ENCODE results near the gene HRC.
"Not testable (repeated sequence)": the region's sequence is repeated elsewhere in the genome, so short reads cannot be mapped to it uniquely, and the experiment has no call there.

Gene HRC

GRCh38 chr19:49157445-49158224 lies 2.4 kb upstream of the HRC start, which contains the start of gene TRPM4:
Gene TRPM4, plus strand, starts transcription at chr19:49157792. Its CDS starts 75 bp downstream, at chr19:49157867.
- DNase-seq, result peak in 1 of 2 experiments; percentile 49

GRCh38 chr19:49155820-49156346 lies 687 bp upstream of the HRC start:
- DNase-seq, result no peak

DNA sequence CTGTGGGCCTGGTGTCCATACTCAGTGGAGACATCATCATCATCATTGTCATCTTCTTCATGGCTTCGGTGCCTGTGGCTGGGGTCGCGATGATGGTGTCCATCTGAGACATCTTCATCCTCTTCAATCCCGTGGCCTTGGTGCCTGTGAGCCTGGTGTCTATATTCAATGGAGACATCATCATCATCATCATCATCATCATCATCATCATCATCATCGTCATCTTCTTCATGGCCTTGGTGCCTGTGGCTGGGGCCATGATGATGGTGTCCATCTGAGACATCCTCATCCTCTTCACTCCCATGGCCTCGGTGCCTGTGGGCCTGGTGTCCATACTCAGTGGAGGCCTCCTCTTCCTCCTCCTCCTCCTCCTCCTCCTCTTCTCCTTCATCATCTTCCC lies 917 bp downstream of the HRC start:
- no peak for DNase-seq

DNA sequence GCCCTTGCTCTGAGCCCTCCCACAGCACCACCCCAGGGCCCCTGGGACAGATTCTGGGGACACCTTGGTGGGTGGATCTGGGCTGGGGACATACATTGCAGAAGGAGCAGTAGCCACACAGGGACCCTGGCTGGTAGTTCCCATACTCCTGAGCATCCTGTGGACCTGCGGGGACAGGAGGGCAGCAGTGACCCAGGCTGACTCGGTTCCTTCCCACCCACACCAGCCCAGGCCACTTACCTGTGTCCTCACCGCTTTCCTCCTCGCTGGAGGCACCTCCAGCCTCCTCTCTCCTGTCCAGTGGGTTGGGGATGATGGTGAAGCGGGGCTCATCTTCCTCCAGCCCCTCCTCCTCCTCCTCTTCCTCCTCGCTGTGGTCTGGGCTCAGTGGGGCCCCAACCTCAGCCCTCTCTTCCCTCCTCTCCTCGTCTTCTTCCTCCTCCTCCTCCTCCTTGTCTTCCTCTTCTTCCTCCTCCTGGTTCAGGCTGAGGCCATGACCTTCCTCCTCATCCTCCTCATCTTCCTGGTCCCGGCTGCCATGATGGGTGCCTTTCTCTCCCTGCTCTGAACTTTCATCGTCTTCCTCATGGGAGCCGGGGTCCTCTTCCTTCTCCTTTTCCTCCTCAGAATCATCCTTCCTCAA lies 1.9 kb downstream of the HRC start:
- no peak for DNase-seq

DNA sequence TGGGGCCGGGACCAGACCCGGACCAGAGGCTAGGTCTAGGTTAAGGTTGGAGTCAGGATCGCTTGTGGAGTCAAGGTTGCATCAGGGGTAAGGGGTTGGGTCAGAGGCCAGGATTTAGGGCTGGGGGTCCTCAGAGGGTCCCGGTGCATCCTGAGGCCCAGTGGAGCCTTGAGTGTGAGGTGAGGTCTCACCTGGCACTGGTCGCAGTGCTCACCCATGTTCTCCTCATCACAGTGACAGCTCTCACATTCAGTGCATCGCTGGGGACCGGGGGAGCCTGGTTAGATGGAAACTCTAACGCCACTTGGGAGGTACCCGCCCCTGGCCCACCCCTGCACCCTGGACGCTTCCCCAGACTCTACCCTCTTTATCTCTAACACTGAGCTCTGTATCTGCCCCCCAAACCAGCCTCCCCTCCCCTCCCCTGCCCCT lies 3.1 kb downstream of the HRC start:
- DNase-seq, result no peak

DNA sequence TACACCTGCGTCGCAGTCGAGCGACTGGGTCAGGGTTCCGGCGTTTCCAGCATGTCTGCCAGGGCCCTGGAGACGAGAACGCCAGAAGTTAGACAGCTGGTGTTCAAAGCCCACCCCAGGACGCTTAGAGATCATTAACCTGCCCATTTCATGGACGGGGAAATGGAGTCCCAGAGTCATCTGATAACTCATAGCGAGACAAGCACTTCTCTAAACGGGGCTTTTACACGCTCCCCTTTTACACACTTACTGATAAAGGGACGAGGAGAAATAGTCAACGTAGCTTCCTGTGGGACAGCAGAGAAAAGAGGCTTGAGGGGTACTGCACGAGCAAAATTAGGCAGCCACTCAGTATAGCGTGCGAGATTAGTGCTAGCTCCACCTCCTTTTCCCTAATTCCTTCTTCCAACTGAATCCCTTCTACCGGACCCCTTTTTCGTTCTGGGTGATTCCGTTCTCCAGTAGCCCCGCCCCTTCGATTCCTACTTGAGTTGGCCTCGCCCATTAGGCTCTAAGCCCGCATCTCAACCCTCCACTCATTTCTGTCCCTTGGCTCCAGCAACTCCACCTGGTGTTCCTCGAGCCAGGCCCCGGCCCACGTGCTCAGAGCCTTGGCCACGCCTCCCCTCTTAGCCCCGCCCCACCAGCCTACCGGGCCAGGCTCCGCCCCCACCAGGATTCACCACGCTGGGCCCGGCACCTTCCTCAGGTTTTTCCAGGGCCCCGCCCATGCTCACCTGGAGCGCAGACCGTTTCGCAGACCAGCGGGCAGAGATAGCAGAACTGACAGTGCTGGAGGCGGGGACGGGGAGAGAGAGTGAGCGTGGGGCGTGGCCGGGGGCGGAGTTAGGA lies 3.7 kb downstream of the HRC start:
- DNase-seq, result peak; percentile 17 to 31

GRCh38 chr19:49150944-49151243 lies 4.3 kb downstream of the HRC start:
- no peak for DNase-seq

DNA sequence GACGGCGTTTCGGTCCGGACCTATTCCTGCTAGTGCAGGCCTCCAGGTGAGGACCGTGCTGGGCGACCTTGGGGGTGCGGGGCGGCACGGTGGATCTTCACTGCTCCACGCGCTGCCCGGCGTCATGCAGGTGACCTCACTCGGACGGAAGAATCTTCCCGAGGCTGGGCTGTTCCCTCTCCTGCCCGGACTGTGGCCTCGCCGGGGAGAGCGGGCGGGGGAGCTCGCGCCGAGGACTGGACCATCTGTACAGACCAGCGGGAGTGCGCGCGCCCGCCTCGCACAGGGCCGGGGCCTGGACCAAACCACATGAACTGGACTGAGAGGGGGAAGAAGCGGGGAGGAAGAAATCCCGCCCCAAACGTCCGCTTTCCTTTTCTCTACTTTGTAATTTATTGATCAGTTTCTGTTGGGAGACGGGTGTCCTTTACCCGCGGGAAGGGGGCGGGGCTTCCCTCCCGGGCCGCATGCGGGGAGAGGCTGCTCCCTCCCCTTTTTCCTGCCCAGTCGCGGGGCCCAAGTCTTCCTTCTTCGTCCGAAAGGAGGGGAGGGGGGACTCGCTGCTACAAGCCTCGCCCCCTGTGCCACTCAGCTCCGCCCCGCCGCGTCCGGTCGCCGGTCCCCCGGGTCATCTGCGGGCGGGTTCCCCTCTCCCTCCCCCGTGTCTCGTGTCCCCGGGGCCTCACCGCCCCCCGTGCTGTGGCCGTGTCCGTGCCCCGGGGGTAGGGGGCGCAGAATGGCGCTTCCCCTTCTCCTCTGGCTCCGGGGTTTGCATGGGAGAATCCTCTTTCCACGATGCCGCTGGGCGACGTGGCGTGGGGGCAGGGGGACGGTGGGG lies 4.9 kb downstream of the HRC start:
- DNase-seq, result peak; percentile 31 to 46

- DNase-seq, result no peak
Measured at GRCh38 chr19:49149652-49150105, 5.5 kb downstream of the HRC start.

DNA sequence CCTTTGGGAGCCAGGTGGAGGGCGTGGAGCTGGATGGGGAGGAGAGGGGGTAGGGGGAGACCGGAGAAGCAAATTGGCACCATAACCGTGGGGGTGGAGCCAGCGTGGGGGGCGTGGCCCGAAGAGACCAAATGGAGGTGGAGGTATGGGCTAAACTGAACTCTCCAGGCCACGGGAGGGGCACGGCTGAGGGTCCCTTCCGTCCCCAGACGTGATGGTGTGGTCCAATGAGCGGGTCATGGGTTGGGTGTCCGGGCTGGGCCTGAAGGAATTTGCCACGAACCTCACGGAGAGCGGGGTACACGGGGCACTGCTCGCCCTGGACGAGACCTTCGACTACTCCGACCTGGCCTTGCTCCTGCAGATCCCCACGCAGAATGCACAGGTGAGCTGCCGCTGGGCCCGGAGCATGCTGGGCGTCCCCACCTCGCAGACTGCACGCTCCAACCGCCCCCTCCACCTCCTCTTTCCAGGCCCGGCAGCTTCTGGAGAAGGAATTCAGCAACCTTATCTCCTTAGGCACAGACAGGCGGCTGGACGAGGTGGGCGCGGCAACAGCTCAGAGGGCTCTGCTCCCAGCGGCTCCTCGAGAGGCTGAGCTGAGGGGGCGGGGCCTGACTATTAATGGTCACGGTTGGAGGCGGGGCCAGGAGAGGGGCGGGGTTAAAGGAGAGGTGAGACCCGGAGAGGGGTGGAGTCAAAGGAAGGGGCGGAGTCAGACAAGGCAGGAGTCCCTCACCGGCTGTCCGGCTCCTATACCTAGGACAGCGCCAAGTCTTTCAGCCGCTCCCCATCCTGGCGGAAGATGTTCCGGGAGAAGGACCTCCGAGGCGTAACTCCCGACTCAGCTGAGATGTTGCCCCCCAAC lies 6.2 kb downstream of the HRC start:
- peak; percentile 74 to 75 for DNase-seq

- no peak for DNase-seq
Measured at GRCh38 chr19:49148044-49148682, 7.0 kb downstream of the HRC start.

DNA sequence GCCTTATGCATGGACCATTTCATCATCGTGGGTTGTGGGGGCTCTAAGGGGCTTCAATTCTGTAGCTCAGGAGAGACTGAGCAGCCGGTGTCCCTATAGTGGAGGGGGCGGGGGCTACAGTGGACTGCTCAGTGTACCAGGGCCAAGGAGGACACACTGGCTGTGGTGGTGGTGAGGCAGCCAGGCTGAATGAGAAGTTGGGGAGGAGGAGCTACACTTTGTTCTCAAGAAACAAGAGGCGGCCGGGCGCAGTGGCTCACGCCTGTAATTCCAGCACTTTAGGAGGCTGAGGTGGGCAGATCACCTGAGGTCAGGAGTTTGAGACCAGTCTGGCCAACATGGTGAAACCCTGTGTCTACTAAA lies 8.8 kb downstream of the HRC start:
- DNase-seq, result not testable (repeated sequence)

- peak; percentile 61 to 77 for DNase-seq
Measured at GRCh38 chr19:49145573-49146407, 9.4 kb downstream of the HRC start.

DNA sequence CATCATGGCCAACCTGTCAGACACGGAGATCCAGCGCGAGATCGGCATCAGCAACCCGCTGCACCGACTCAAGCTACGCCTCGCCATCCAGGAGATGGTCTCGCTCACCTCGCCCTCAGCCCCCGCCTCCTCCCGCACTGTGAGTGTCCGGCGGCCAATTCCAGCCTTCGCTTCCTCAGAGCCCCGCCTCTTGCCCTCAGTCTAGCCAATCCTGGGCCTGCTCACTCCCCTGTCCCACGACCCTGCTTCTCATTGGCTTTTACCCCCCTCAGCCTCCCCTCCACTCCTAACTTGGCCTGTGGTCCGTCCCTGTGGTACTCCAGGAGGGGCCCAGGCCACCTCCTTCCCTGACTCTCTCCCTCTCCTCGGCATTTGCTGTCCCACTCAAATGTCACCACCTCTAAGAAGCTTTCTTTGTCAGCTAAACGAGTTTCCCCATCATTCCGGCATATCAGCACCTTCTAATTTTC lies 12.3 kb downstream of the HRC start:
- peak; percentile 45 to 60 for DNase-seq

- no peak for DNase-seq
Measured at GRCh38 chr19:49141352-49141751, 13.8 kb downstream of the HRC start.

DNA sequence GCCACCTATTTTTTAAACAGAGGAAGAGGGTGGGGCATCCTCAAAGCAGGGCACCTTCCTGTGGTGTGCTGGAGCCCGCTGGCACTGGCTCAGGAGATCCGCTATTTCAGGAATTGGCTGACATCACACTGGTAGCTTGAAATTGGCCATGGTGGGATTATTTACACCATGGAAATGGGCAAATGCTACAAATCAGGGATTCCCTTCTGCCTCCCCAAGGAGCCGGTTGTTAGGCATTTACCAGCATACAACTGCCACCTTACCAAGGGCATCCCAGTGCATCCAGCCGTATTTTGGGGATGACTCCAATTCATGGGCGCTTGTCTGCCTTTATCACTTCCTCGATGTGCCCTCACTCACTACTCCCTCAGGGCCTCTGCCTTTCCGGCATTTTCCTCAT lies 14.2 kb downstream of the HRC start:
- no peak for DNase-seq

GRCh38 chr19:49136771-49137171 lies 18.4 kb downstream of the HRC start:
- DNase-seq, result no peak

DNA sequence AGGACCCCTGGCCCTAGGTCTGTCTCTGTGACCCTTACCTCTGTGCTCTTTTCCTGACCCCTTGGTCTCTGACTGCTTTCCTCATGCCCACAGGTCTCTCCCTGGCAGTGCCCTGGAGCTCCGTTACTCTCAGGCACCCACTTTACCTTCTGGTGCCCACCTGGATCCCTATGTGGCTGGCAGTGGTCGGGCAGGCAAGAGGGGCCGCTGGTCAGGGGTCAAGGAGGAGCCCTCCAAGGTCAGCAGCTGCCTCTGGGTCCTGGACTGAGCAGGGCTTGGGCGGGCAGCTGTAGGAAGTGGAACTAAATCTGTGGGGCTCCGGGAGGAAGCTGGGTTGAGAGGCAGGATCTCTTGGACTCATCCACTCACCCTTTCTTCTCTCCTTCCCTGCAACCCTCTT lies 19.5 kb downstream of the HRC start:
- DNase-seq, result no peak

GRCh38 chr19:49133621-49134454 lies 21.4 kb downstream of the HRC start:
- DNase-seq, result peak; percentile 54 to 56

Measured in stimulated activated CD4-positive, alpha-beta T cell treated with anti-CD3 and anti-CD28 coated beads, Interleukin-4, amount 100 ng/mL, for 4 hours (primary cell).